Heart left ventricle (tissue), 16 donors: ENCODE results near the gene PARD3. TPM values are rescaled to one million over a fixed set of nuclear protein-coding genes. Genes with fewer than 3 reads are reported as not detected.

Experiments
- ATAC-seq, 4 donors: fragments of 200-7000 bp; cut with Tn5 transposase; one replicate each; pipeline ENCODE4 v1.9.1; 2020 to 2022; ENCODE audit warnings: moderate library complexity in 4 of 4, mild to moderate bottlenecking in 3 of 4, moderate number of reproducible peaks in 1 of 4
- DNase-seq, 5 donors: peaks; one replicate each; pipeline ENCODE4 v3.0.0-alpha.2; 2020
- H3K27ac ChIP-seq, 12 donors: fragments of 200-600 bp; sonication (generic) in 4 of 12; one replicate each; pipeline versions ENCODE4 v1.5.0 to v1.8.0; 2016 to 2022; ENCODE audit warnings: mild to moderate bottlenecking in 2 of 12
- H3K27me3 ChIP-seq, 9 donors: fragments of 200-600 bp; sonication (generic) in 2 of 9; one replicate each; pipeline versions ENCODE4 v1.5.1 to v1.8.0; 2016 to 2022; ENCODE audit warnings: mild to moderate bottlenecking in 3 of 9
- H3K36me3 ChIP-seq, 9 donors: fragments of 200-600 bp; sonication (generic) in 2 of 9; one replicate each; pipeline versions ENCODE4 v1.5.0 to v1.8.0; 2018 to 2022; ENCODE audit warnings: mild to moderate bottlenecking in 2 of 9
- H3K4me1 ChIP-seq, 12 donors: fragments of 200-600 bp; sonication (generic) in 4 of 12; one replicate each; pipeline versions ENCODE4 v1.5.0 to v1.8.0; 2016 to 2022; ENCODE audit warnings: mild to moderate bottlenecking in 3 of 12
- H3K4me3 ChIP-seq, 12 donors: fragments of 200-600 bp; sonication (generic) in 4 of 12; one replicate each; pipeline versions ENCODE4 v1.5.0 to v1.8.0; 2017 to 2022; ENCODE audit warnings: mild to moderate bottlenecking in 9 of 12, moderate library complexity in 4 of 12
- H3K9me3 ChIP-seq, 12 donors: fragments of 200-600 bp; sonication (generic) in 4 of 12; one replicate each; pipeline versions ENCODE4 v1.5.0 to v1.8.0; 2016 to 2022; ENCODE audit warnings: mild to moderate bottlenecking in 1 of 12
- CTCF ChIP-seq, 12 donors: fragments of 200-600 bp; sonication (generic) in 4 of 12; IDR thresholded peaks; one replicate each; pipeline versions ENCODE4 v1.5.0 to v1.8.0; 2018 to 2022; ENCODE audit warnings: antibody characterized with exemption in 12 of 12, mild to moderate bottlenecking in 5 of 12
- POLR2A ChIP-seq, 2 donors: fragments of 450-650 bp; IDR thresholded peaks; one replicate each; pipeline ENCODE4 v1.6.1; 2017; ENCODE audit warnings: antibody characterized with exemption in 2 of 2, mild to moderate bottlenecking in 2 of 2, moderate library complexity in 2 of 2
- WGBS, 4 donors: extraction: QIAGEN DNeasy Blood & Tissue Kit in 2 of 4; methylation state at CpG; one replicate each; pipeline versions ENCODE4 v1.1.5 to v1.1.7; 2013 to 2018; 5-methylcytosine and 5-hydroxymethylcytosine counted together
- intact Hi-C, 10 donors: fragments of 100-400 bp; cut with DNase I; formaldehyde crosslinking; loops; one replicate each; pipeline versions ENCODE4 v1.11.1 to v1.14.2; 2022
- polyA plus RNA-seq, 2 donors: library from polyadenylated mRNA; stranded (reverse); fragments of 200-250 nt; gene quantifications; one replicate each; pipeline ENCODE4 v1.2.3, GENCODE V29; 2013
- total RNA-seq, 9 donors: library from RNA; depleted of rRNA in 2 of 9; stranded (reverse); fragments of >200 nt in 2 of 9; fragmentation: NEBNext Ultra II Directional in 3 of 9; extraction: Animal tissue kit (Norgen Biotek cat#: 25700) in 3 of 9; gene quantifications; one replicate each; pipeline versions ENCODE4 v1.1.0 to v1.2.4, GENCODE V29; 2016 to 2023
- donor health status: ischemic (EF 13 %, LVEDD 7.1; RV severe dilation, severe dysfunction).
- donor health status: healthy with polysubstance abuse.
- donor health status: DM: no; HTN: yes; CAD: no.
- donor health status: DM: no; HTN: no; CAD: no.
- donor health status: ischemic (EF 25% LVEDD 6.9; RV normal size, moderate dysfunction).
- donor health status: ischemic (EF 25% LVEDD 5.7; RV mildly dilated, moderate dysfunction).
- donor health status: healthy.
- donor health status: DM: yes; HTN: yes; CAD: no.
- donor health status: ischemic (EF 35%, LVEDD 5.7; RV mildly dilated, moderate dysfunction).
- donor health status: nonischemic (EF 11% LVEDD 7.7; RV severe dilation, severe dysfunction).
- donor health status: DM: yes; HTN: yes; CAD: no.
- donor health status: PGD.
- donor health status: ischemic (EF 29% LVEDD 5.4; RV normal size, mild dysfunction).
- donor health status: nonischemic (EF 23%, LVEDD 6.1; RV moderate dilation, normal function).

Gene PARD3
- total and polyA plus RNA-seq, 11 donors, result 24.8 to 69.7 (median 33.1) TPM

GRCh38 chr10:34372509-34372908 is 442.6 kb downstream of the PARD3 start:
- Histone ChIP-seq H3K4me3 (no peak overlapping the region), H3K36me3 (peaks cover 0 to 21% (median 0%) of the 10 kb centered on the region in 9 donors), H3K9me3 (peaks cover 0 to 7% (median 0%) of the 10 kb centered on the region in 12 donors), H3K27ac (no peak overlapping the region), H3K27me3 (no peaks in the 10 kb centered on the region), H3K4me1 (peaks cover 0 to 9% (median 0%) of the 10 kb centered on the region in 12 donors)
- no peak for DNase-seq
- no peak for ATAC-seq
- TF ChIP-seq POLR2A (IDR thresholded peaks at IDR 0.05) (no peak), CTCF (IDR thresholded peaks at IDR 0.05) (no peak)
- intact Hi-C loops, result no loop called here

DNA sequence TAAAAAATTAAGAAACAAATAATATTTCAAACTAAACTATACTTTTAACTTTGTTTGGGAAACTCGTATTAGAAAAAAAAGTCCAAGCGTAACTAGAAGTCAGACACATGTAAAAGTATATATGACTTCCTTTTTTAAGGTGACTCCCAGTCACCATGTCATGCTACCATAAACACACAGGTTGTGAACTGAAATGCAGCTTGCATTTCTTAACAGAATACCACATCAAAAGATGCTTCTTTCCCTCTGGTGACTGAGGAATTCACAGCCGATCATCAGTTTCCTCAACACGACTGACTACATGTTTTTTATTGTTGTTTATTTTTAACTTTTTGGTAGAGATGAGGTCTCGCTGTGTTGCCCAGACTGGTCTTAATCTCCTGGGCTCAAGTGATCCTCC is 445.0 kb downstream of the PARD3 start:
- no peaks in the 10 kb centered on the region for H3K27me3 ChIP-seq
- H3K4me3 ChIP-seq, result no peak overlapping the region
- intact Hi-C loops, result no loop called here
- H3K36me3 ChIP-seq, result peaks cover 0 to 13% (median 0%) of the 10 kb centered on the region in 9 donors
- no peak for ATAC-seq
- TF ChIP-seq CTCF (IDR thresholded peaks at IDR 0.05), result no peak
- no peak for TF ChIP-seq POLR2A (IDR thresholded peaks at IDR 0.05)
- H3K4me1 ChIP-seq, result peaks cover 0 to 9% (median 0%) of the 10 kb centered on the region in 12 donors
- no peak for DNase-seq
- no peak overlapping the region for H3K27ac ChIP-seq
- 83 to 94% (median 93%) methylated on average over 5 of the region's 5 CpGs for WGBS, 4 donors
- peaks cover 0 to 7% (median 0%) of the 10 kb centered on the region in 12 donors for H3K9me3 ChIP-seq

GRCh38 chr10:34369120-34369519 is 446.0 kb downstream of the PARD3 start:
- WGBS, 4 donors, result 97 to 99% (median 99%) methylated on average over 3 of the region's 3 CpGs
- ATAC-seq (no peak), DNase-seq (no peak)
- Histone ChIP-seq H3K4me1 (peaks cover 0 to 2% (median 0%) of the 10 kb centered on the region in 12 donors), H3K36me3 (peaks cover 0 to 8% (median 0%) of the 10 kb centered on the region in 9 donors), H3K4me3 (no peak overlapping the region), H3K9me3 (peaks cover 0 to 7% (median 0%) of the 10 kb centered on the region in 12 donors), H3K27ac (no peak overlapping the region), H3K27me3 (no peaks in the 10 kb centered on the region)
- TF ChIP-seq CTCF (IDR thresholded peaks at IDR 0.05), result no peak
- no peak for TF ChIP-seq POLR2A (IDR thresholded peaks at IDR 0.05)
- intact Hi-C loops, result no loop called here

DNA sequence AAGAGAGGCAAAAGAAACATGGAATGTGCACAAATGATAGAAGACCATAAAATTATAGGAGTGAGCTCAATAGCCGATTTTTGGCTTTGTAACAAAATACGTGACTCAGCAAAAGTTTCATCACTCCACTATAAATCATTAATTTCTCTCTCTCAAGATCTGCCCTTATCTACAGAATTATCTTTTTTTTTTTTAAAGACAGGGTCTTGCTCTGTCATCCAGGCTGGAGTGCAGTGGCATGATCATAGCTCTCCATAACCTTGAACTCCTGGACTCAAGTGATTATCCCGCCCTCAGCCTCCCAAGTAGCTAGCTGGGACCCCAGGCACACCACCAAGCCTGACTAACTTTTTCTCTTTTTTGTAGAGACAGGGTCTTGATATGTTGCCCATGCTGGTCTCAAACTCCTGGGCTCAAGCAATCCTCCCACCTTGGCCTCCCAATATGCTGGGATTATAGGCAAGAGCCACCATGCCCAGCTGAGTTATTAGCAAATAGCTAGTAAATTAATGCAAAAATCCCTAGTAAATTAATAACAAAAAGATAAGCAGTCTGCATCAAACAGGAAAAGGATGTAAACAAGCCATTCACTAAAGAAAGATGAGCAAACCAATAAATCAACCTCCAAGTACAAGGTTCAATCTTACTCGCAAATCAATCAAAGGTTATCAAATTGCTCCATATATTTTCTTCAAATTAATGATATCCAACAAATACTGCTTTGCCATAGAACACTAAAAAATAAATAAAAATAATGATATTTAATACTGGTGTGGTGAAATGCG is 450.7 kb downstream of the PARD3 start:
- 95 to 96% (median 96%) methylated on average over 5 of the region's 5 CpGs for WGBS, 4 donors
- Histone ChIP-seq H3K9me3 (no peaks in the 10 kb centered on the region), H3K4me3 (no peak overlapping the region), H3K27me3 (no peaks in the 10 kb centered on the region), H3K4me1 (no peaks in the 10 kb centered on the region), H3K27ac (no peak overlapping the region), H3K36me3 (peaks cover 0 to 16% (median 5%) of the 10 kb centered on the region in 9 donors)
- DNase-seq (no peak), ATAC-seq (no peak)
- TF ChIP-seq POLR2A (IDR thresholded peaks at IDR 0.05) (no peak), CTCF (IDR thresholded peaks at IDR 0.05) (no peak)
- intact Hi-C loops, result no loop called here
